Measurements from ENCODE around the gene LPP. TPM values are rescaled to one million over a fixed set of nuclear protein-coding genes. Genes with fewer than 3 reads are reported as not detected.
A peak's percentile ranks its signal among the peaks of the same experiment; 100 is the strongest.

LPP gene
- total and polyA plus RNA-seq, 2 of the 4 experiments (the other 2 are of a cell fraction): 16.0 to 130 TPM

DNA sequence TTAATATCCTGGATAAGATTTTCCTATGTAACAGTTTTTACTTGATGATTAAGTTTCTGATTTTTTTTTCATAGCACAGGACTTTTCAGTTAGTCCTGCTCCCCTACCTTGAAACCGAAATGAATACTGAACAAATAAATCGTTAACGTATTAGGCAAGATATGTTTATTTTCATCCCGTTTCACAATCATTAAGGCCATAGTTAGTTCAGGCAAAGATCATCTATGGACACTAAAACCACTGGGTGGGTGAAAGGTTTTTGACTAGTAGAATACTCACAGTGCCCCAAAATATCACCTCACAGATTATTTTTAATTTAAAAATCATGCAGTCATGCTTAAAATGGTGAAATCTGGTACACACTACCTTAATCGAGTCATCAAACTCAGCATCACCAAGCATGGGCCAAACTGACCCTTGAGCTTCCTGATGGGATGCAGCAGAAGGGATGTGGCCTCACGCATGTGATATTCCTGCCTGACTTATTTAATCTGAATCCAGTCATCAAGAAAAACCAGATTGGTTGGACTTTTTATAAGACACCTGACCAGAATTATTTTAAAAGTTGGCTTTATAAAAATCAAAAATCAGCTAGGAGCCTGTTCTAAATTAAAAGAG, 365.0 kb downstream of the LPP start:
- H3K4me1 ChIP-seq (ENCODE audit: control insufficient read depth, insufficient read depth, low read length): peaks cover 2% of the 10 kb centered on the region; the same call in 1 of the 2 replicates
- H3K27ac ChIP-seq (ENCODE audit: insufficient read depth, low read length): no peak overlapping the region
- ChIA-PET POLR2A (ENCODE audit: unreplicated experiment) (no interaction called here), CTCF (no interaction called here)
- no peak overlapping the region for H3K4ac ChIP-seq (ENCODE audit: low read depth, low read length)
- 0 out of 2 replicates have a peak overlapping the region, but pooled peaks have one; percentile 12 for H3K23ac ChIP-seq (ENCODE audit: low read depth, low read length)
- no peak overlapping the region for H3K14ac ChIP-seq (replicated peaks; ENCODE audit: low read depth, low read length)
- H3K4me2 ChIP-seq (ENCODE audit: low read depth, low read length): no peak overlapping the region
- no peak overlapping the region for H2BK15ac ChIP-seq (ENCODE audit: low read depth, low read length)
- TF ChIP-seq, protein P1, sequence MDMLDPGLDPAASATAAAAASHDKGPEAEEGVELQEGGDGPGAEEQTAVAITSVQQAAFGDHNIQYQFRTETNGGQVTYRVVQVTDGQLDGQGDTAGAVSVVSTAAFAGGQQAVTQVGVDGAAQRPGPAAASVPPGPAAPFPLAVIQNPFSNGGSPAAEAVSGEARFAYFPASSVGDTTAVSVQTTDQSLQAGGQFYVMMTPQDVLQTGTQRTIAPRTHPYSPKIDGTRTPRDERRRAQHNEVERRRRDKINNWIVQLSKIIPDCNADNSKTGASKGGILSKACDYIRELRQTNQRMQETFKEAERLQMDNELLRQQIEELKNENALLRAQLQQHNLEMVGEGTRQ (IDR thresholded peaks at IDR 0.05; ENCODE audit: low read depth, low read length): no peak
- TF ChIP-seq BHLHE40 (IDR thresholded peaks at IDR 0.05; ENCODE audit: low read depth, low read length): no peak
- no peak for TF ChIP-seq CHD1 (IDR thresholded peaks at IDR 0.05; ENCODE audit: low read depth, low read length)
- no peak for TF ChIP-seq MAFK (IDR thresholded peaks at IDR 0.05; ENCODE audit: low read depth, low read length)
- TF ChIP-seq, protein P2, sequence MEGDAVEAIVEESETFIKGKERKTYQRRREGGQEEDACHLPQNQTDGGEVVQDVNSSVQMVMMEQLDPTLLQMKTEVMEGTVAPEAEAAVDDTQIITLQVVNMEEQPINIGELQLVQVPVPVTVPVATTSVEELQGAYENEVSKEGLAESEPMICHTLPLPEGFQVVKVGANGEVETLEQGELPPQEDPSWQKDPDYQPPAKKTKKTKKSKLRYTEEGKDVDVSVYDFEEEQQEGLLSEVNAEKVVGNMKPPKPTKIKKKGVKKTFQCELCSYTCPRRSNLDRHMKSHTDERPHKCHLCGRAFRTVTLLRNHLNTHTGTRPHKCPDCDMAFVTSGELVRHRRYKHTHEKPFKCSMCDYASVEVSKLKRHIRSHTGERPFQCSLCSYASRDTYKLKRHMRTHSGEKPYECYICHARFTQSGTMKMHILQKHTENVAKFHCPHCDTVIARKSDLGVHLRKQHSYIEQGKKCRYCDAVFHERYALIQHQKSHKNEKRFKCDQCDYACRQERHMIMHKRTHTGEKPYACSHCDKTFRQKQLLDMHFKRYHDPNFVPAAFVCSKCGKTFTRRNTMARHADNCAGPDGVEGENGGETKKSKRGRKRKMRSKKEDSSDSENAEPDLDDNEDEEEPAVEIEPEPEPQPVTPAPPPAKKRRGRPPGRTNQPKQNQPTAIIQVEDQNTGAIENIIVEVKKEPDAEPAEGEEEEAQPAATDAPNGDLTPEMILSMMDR (conservative IDR thresholded peaks at IDR 0.05; ENCODE audit: low read depth, low read length): no peak
- TF ChIP-seq CEBPB (IDR thresholded peaks at IDR 0.05; ENCODE audit: low read depth, low read length): no peak
- TF ChIP-seq POLR2A (IDR thresholded peaks at IDR 0.05; ENCODE audit: low read depth, low read length): no peak
- TF ChIP-seq RCOR1 (IDR thresholded peaks at IDR 0.05; ENCODE audit: insufficient replicate concordance, low read length): no peak
- TF ChIP-seq RFX5 (IDR thresholded peaks at IDR 0.05; ENCODE audit: low read depth, low read length): no peak
- no TSS peak for BruUV-seq (replicated peaks)
- H2AK9ac ChIP-seq (replicated peaks; ENCODE audit: low read depth, low read length, poor library complexity): no peak overlapping the region
- no peak overlapping the region for H3K4me3 ChIP-seq (ENCODE audit: insufficient read depth, low read depth, low read length)
- no peak overlapping the region for H2BK120ac ChIP-seq (ENCODE audit: low read depth, low read length)
- H3K18ac ChIP-seq (ENCODE audit: low read depth, low read length): no peak overlapping the region
- no peaks in the 10 kb centered on the region for H3K27me3 ChIP-seq (ENCODE audit: control insufficient read depth, insufficient read depth, low read length)
- no peaks in the 10 kb centered on the region for H3K9me3 ChIP-seq (ENCODE audit: control insufficient read depth, insufficient read depth, low read length)
- peaks cover 40 to 81% of the 10 kb centered on the region in 2 experiments for H3K79me1 ChIP-seq (ENCODE audit: low read depth in 1 of 2, low read length in 2 of 2)
- peaks cover 3% of the 10 kb centered on the region for H3K36me3 ChIP-seq (ENCODE audit: control insufficient read depth, insufficient read depth, low read length)
- H4K20me1 ChIP-seq (ENCODE audit: insufficient read depth, low read length): peaks cover 13% of the 10 kb centered on the region; the same call in 1 of the 2 replicates
- no peak overlapping the region for H4K5ac ChIP-seq (ENCODE audit: low read depth, low read length)
- in situ Hi-C loops (cut with MboI; ENCODE audit: low sequenced_read_pairs) (no loop called here), intact Hi-C loops (cut with micrococcal nuclease) (no loop called here), dilution Hi-C loops (cut with HindIII; ENCODE audit: low sequenced_read_pairs, unreplicated experiment) (no loop called here)
- H2AK5ac ChIP-seq (ENCODE audit: low read depth, low read length): no peak overlapping the region
- WGBS, 2 experiments (ENCODE audit: extremely low coverage in 2 of 2, insufficient read length in 1 of 2): no CpG with 5 or more reads among the region's 6 CpGs
- no peak overlapping the region for H3K9ac ChIP-seq (ENCODE audit: low read depth, low read length)
- no peak overlapping the region for H2AFZ ChIP-seq (replicated peaks; ENCODE audit: low read length, poor library complexity)
- no peak overlapping the region for H3K56ac ChIP-seq (ENCODE audit: extremely low read depth, insufficient read depth, low read length)
- no peak overlapping the region for H4K8ac ChIP-seq (ENCODE audit: low read depth in 2 of 2, low read length in 2 of 2)
- no peak for ATAC-seq (ENCODE audit: low read depth)
- no peak overlapping the region for H4K91ac ChIP-seq (ENCODE audit: insufficient read depth, low read depth, low read length)
- peaks cover 11% of the 10 kb centered on the region for H3K9me1 ChIP-seq (ENCODE audit: insufficient read depth, low read length)
- DNase-seq: no peak
- H2BK20ac ChIP-seq (ENCODE audit: low read depth, low read length): no peak overlapping the region
- H2BK5ac ChIP-seq (ENCODE audit: low read depth, low read length, poor library complexity, severe bottlenecking): no peak overlapping the region
